Measurements from ENCODE around the gene BSDC1.

DNA sequence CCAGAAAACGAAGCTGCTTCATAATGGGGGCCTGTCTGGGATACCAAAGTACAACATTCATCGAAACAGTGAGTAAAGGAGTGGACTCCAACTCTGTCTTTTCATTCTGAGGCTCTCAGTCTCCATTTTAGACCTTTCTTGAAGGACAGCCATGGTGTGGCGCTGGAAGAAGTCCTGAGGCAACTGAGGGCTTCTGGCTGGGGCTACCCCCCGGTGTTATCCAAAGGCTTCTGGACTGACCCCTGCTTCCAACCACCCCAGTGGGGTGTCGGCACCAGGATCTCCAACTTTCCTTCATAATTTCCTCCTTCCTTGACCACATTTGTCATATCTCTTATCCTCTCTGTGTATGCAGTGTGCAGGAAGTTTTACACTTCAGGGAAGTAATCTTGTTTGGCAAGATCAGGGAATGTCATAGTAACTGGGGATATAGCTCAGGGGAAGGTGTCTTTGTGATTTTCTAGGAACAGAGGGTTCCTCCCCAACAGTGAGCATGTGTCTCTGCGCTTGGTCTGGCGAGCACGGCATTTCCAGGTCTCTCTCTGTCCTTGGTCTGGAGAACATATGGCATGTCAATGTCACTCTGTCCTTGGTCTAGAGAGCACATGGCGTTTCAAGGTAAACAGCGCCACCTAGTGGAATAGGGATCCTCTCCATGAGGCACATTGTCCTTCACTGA, 19.4 kb upstream of the BSDC1 start:
- TF ChIP-seq POLR2AphosphoS5 (IDR thresholded peaks at IDR 0.05), result no peak
- TF ChIP-seq, protein P1, sequence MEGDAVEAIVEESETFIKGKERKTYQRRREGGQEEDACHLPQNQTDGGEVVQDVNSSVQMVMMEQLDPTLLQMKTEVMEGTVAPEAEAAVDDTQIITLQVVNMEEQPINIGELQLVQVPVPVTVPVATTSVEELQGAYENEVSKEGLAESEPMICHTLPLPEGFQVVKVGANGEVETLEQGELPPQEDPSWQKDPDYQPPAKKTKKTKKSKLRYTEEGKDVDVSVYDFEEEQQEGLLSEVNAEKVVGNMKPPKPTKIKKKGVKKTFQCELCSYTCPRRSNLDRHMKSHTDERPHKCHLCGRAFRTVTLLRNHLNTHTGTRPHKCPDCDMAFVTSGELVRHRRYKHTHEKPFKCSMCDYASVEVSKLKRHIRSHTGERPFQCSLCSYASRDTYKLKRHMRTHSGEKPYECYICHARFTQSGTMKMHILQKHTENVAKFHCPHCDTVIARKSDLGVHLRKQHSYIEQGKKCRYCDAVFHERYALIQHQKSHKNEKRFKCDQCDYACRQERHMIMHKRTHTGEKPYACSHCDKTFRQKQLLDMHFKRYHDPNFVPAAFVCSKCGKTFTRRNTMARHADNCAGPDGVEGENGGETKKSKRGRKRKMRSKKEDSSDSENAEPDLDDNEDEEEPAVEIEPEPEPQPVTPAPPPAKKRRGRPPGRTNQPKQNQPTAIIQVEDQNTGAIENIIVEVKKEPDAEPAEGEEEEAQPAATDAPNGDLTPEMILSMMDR (IDR thresholded peaks at IDR 0.05), result peak; percentile 72 to 76 (median 74)
